Activated CD4-positive, alpha-beta T cell treated with anti-CD3 and anti-CD28 coated beads, Interleukin-2, amount 50 U/mL, for 48 hours (primary cell): Measurements from ENCODE around the gene CYBRD1.
"Not testable (repeated sequence)": the region's sequence is repeated elsewhere in the genome, so short reads cannot be mapped to it uniquely, and the experiment has no call there.

Experiments
- DNase-seq, 2 experiments: peaks; one replicate each; pipeline ENCODE4 v3.0.0-alpha.2; 2020

The CYBRD1 gene

GRCh38 chr2:171516793-171517192, 5.5 kb upstream of the CYBRD1 start:
- no peak for DNase-seq

- no peak for DNase-seq
These were observed 1.8 kb upstream of the CYBRD1 start for GRCh38 chr2:171520471-171520870.

DNA sequence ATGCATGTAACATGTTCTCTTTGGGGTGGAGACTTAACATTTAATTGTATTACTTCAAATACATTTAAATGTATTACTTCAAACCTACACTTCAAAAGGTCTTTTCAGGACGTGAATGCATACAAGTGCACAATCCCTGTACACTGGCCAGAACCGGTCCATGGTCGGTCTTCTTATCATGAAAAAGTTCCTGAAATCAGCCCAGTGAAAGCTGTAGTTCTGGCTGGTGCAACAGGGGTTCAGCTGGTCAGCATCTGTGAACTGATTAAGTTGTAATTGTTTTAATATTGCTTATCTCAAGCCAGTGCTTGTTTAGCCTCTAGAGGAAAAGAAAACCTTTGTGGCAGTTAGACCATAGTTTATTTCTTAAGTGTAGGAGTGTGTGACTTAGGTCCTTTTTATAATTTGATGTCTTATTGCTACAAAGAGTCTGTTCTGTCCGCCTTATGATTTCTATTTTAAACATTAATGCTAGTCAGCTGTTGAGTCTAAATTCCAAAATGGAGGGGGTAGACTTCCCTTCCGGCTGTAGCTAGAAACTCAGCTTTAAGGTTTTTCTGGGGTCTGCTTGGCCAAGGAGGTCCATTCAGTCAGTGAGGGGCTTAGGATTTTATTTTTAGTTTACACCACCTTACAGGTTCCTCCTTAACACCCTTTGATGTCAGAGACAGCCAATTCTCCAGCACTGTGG, 768 bp upstream of the CYBRD1 start:
- DNase-seq, result no peak

GRCh38 chr2:171522788-171523087, 464 bp downstream of the CYBRD1 start:
- DNase-seq, result peak; percentile 19 to 28

GRCh38 chr2:171523088-171524017, 1.1 kb downstream of the CYBRD1 start:
- DNase-seq, result peak; percentile 30 to 32

GRCh38 chr2:171524018-171524401, 1.7 kb downstream of the CYBRD1 start:
- DNase-seq, result no peak

DNA sequence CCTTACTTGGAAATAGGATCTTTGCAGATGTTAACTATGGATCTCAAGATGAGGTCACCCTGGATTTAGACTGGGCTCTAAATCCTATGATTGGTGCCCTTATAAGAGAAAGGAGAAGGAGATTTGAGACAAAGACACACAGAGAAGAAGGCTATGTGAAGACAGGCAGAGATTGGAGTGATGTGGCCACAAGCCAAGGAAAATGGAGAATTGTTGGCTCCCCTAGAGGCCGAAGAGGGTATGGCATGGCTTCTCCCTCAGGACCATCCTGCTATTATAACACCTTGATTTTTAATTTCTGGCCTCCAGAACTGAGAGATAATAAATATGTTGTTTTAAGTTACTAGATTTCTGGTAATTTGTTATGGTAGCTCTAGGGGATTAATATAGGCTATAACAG, 7.6 kb downstream of the CYBRD1 start:
- DNase-seq, result peak; percentile 31 to 39

GRCh38 chr2:171530378-171530777, 8.1 kb downstream of the CYBRD1 start:
- no peak for DNase-seq

DNA sequence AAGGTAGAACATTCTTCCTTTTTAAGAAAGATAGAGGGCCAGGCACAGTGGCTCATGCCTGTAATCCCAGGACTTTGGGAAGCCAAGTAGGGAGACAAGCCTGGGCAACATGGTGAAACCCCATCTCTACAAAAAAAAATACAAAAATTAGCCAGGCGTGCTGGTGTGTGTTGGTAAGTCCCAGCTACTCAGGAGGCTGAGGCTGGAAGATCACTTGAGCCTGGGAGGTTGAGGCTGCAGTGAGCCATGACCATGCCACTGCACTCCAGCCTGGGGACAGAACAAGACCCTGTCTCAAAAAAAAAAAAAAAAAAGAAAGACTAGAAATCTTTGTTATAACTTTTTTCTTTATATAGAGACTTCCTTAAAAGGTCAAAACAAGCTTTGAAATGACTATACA, 8.6 kb downstream of the CYBRD1 start:
- DNase-seq, result not testable (repeated sequence)

GRCh38 chr2:171531291-171531690, 9.0 kb downstream of the CYBRD1 start:
- DNase-seq, result no peak

GRCh38 chr2:171531836-171532450, 9.7 kb downstream of the CYBRD1 start:
- DNase-seq, result no peak

DNA sequence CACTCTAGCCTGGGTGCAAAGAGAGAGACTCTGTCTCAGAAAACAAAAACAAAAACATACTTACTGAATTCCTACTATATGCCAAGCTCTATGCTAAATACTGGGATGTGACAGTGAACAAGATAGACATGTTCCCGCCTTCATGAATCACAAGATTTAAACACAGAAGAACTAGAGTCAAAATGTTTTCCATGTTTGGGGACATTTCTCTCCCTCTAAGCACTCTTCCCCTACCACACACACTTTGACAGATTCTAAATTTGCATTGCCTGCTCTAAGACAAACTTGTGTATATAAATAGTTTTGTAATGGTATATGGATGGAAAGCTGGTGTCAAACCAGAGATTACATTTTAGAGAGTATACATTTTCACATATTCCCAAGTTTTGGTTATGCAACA, 11.1 kb downstream of the CYBRD1 start:
- DNase-seq, result no peak

DNA sequence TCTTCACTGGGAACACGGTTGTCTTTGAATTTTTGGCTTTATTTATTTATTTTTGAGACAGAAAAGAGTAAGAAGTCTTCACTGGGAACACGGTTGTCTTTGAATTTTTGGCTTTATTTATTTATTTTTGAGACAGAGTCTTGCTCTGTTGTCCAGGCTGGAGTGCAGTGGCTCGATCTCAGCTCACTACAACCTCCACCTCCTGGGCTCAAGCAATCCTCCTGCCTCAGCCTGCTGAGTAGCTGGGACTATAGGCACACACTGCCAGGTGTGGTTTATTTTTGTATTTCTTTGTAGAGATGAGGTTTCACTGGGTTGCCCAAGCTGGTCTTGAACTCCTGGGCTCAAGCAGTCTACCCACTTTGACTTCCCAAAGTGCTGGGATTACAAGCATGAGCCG, 13.3 kb downstream of the CYBRD1 start:
- not testable (repeated sequence) for DNase-seq

- DNase-seq, result no peak
These were observed 18.2 kb downstream of the CYBRD1 start for GRCh38 chr2:171540437-171540836.

DNA sequence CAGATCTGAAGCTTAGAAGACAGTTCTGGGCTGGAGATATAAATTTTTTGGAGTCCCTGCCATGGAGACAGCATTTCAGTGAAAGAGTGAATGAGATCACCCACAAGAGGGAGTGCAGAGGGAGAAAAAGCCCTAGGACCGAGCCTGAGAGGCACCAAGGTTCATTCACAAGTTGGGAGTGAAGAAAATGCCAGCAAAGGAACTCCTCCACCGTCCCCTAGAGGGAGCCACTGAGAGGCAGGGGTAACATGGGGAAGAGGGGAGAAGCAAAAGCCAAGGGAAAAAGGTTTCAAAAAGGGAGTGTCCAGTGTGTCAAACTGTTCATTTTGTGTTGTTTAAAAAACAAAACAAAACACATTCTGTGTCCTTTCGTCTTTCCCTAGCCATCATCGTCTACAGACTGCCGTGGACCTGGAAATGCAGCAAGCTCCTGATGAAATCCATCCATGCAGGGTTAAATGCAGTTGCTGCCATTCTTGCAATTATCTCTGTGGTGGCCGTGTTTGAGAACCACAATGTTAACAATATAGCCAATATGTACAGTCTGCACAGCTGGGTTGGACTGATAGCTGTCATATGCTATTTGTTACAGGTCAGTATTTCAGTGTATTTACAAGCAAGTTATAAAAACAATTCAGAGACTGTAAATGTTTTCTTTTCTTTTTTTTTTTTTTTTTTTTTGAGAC, 19.1 kb downstream of the CYBRD1 start:
- DNase-seq, result peak in 1 of 2 experiments; percentile 26

DNA sequence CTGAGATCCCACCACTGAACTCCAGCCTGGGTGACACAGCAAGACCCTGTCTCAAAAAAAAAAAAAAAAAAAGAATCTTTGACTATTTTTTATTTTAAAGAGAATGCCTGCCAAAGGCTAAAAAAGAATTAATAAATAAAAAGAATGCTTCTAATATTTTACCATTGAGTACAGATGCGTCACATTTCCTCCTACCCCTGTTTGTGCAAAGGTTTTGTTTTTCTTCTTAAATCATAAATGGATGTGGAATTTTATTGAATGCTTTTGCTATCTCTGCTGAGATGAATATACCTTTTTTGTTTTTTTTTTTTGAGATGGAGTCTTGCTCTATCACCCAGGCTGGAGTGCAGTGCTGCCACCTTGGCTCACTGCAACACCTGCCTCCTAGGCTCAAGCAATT, 22.8 kb downstream of the CYBRD1 start:
- no peak for DNase-seq

- no peak for DNase-seq
These were observed 25.0 kb downstream of the CYBRD1 start for GRCh38 chr2:171547256-171547655.

DNA sequence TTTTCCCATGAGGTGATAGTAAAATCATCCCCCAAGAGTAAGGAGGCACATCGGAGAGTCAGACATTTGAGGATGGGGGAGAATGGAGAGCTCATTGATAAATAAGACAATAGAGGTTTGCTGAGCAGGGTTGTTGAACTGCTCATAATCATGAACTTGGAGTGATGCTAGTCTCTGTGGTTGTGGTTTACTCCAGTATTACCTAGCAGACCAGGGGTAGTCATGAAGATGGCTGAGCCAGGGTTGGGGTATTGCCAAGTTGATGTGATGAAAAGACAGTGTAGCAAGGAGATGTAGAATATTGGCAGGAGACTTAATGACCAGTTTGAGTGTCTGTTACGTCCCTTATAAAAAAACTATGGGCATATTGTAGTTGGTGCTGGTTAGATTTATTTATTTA, 25.4 kb downstream of the CYBRD1 start:
- no peak for DNase-seq

GRCh38 chr2:171550613-171551012, 28.3 kb downstream of the CYBRD1 start:
- no peak for DNase-seq

GRCh38 chr2:171551836-171552235, 29.6 kb downstream of the CYBRD1 start:
- DNase-seq, result no peak

GRCh38 chr2:171553236-171553635, 31.0 kb downstream of the CYBRD1 start:
- DNase-seq, result no peak

DNA sequence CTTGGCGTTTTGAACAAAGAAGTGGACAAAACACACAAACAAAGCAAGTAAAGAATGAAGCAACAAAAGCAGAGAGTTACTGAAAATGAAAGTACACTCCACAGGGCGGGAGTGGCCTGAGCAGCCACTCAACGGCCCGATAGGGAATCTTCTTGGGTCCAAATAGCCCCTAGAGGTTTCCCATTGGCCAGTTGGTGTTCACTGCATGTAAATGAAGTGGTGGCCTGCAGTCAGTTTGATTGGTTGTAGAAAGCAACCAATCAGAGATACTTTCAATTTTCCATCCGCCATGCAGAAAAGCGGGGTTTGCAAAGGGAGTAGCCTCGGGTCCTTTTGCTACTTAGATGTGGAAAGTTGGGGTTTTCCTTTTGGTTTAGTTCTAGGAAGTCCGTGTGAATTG, 31.6 kb downstream of the CYBRD1 start:
- DNase-seq, result no peak

GRCh38 chr2:171554991-171555615, 32.8 kb downstream of the CYBRD1 start:
- DNase-seq, result no peak
